NT2/D1 (cell line): ENCODE results near the gene RALGPS1.

Experiments used
- DNase-seq: peaks from one replicate; pipeline ENCODE4 v3.0.0-alpha.2; 2011; ENCODE audit warnings: low read depth, low spot score
- H3K27me3 ChIP-seq: 2 replicates; pipeline ENCODE4 v1.6.0; 2011; ENCODE audit warnings: mild to moderate bottlenecking; ENCODE audit not compliant: insufficient read length, insufficient read depth
- H3K36me3 ChIP-seq: 2 replicates; pipeline ENCODE4 v1.6.1; 2011; ENCODE audit warnings: mild to moderate bottlenecking, low read length, mixed read lengths; ENCODE audit not compliant: insufficient read depth, insufficient read length
- H3K4me1 ChIP-seq: 2 replicates; pipeline ENCODE4 v1.5.1; 2011; ENCODE audit not compliant: insufficient read depth, insufficient read length
- H3K4me3 ChIP-seq: 2 replicates; pipeline ENCODE4 v1.5.1; 2011; ENCODE audit warnings: low read depth; ENCODE audit not compliant: insufficient read length
- H3K9ac ChIP-seq: 2 replicates; pipeline ENCODE4 v1.6.0; 2011; ENCODE audit warnings: low read depth; ENCODE audit not compliant: insufficient read length
- H3K9me3 ChIP-seq: 2 replicates; pipeline ENCODE4 v1.5.1; 2011; ENCODE audit warnings: mild to moderate bottlenecking, low read length; ENCODE audit not compliant: insufficient read depth
- SUZ12 ChIP-seq: IDR thresholded peaks from 2 replicates; pipeline ENCODE4 v1.6.1; 2011; ENCODE audit not compliant: insufficient read length, insufficient read depth; ENCODE audit errors: extremely low read depth
- YY1 ChIP-seq: IDR thresholded peaks from 2 replicates; pipeline ENCODE4 v1.6.1; 2011; ENCODE audit not compliant: insufficient read length, insufficient read depth
- ZNF274 ChIP-seq: IDR thresholded peaks from 2 replicates; pipeline ENCODE4 v1.6.1; 2011; ENCODE audit warnings: mild to moderate bottlenecking, low read depth, low read length

The RALGPS1 gene

GRCh38 chr9:127189628-127190027 is 275.0 kb downstream of the RALGPS1 start:
- Histone ChIP-seq H3K9ac (no peak overlapping the region), H3K36me3 (no peaks in the 10 kb centered on the region), H3K27me3 (no peaks in the 10 kb centered on the region), H3K4me1 (peaks cover 7% of the 10 kb centered on the region), H3K4me3 (no peak overlapping the region), H3K9me3 (no peaks in the 10 kb centered on the region)
- no peak for TF ChIP-seq ZNF274
- no peak for TF ChIP-seq YY1
- no peak for TF ChIP-seq SUZ12
- no peak for DNase-seq

- Histone ChIP-seq H3K4me1 (no peaks in the 10 kb centered on the region), H3K9me3 (no peaks in the 10 kb centered on the region), H3K36me3 (no peaks in the 10 kb centered on the region), H3K4me3 (no peak overlapping the region), H3K27me3 (no peaks in the 10 kb centered on the region), H3K9ac (no peak overlapping the region)
- no peak for DNase-seq
- no peak for TF ChIP-seq SUZ12
- TF ChIP-seq ZNF274, result no peak
- TF ChIP-seq YY1, result no peak
Observed at GRCh38 chr9:127192744-127193143, 278.2 kb downstream of the RALGPS1 start.

- Histone ChIP-seq H3K36me3 (no peaks in the 10 kb centered on the region), H3K4me3 (no peak overlapping the region), H3K9me3 (no peaks in the 10 kb centered on the region), H3K9ac (no peak overlapping the region), H3K27me3 (no peaks in the 10 kb centered on the region), H3K4me1 (no peaks in the 10 kb centered on the region)
- DNase-seq, result no peak
- TF ChIP-seq ZNF274 (no peak), YY1 (no peak), SUZ12 (no peak)
Observed at GRCh38 chr9:127193483-127193882, 278.9 kb downstream of the RALGPS1 start.

- TF ChIP-seq SUZ12 (no peak), ZNF274 (no peak), YY1 (no peak)
- no peaks in the 10 kb centered on the region for H3K36me3 ChIP-seq
- H3K4me1 ChIP-seq, result no peaks in the 10 kb centered on the region
- H3K4me3 ChIP-seq, result no peak overlapping the region
- H3K27me3 ChIP-seq, result no peaks in the 10 kb centered on the region
- H3K9ac ChIP-seq, result no peak overlapping the region
- no peaks in the 10 kb centered on the region for H3K9me3 ChIP-seq
- DNase-seq, result no peak
Observed at GRCh38 chr9:127194881-127195713, 280.5 kb downstream of the RALGPS1 start.

GRCh38 chr9:127195976-127196825 is 281.6 kb downstream of the RALGPS1 start:
- H3K27me3 ChIP-seq, result no peaks in the 10 kb centered on the region
- no peak overlapping the region for H3K4me3 ChIP-seq
- no peaks in the 10 kb centered on the region for H3K36me3 ChIP-seq
- H3K4me1 ChIP-seq, result no peaks in the 10 kb centered on the region
- no peak overlapping the region for H3K9ac ChIP-seq
- TF ChIP-seq SUZ12 (no peak), ZNF274 (no peak), YY1 (no peak)
- no peaks in the 10 kb centered on the region for H3K9me3 ChIP-seq
- no peak for DNase-seq

GRCh38 chr9:127196826-127197145 is 282.2 kb downstream of the RALGPS1 start:
- Histone ChIP-seq H3K27me3 (no peaks in the 10 kb centered on the region), H3K4me3 (no peak overlapping the region), H3K36me3 (no peaks in the 10 kb centered on the region), H3K9ac (no peak overlapping the region), H3K9me3 (no peaks in the 10 kb centered on the region), H3K4me1 (no peaks in the 10 kb centered on the region)
- TF ChIP-seq ZNF274 (no peak), YY1 (no peak), SUZ12 (no peak)
- DNase-seq, result no peak

- H3K36me3 ChIP-seq, result no peaks in the 10 kb centered on the region
- no peak overlapping the region for H3K9ac ChIP-seq
- H3K9me3 ChIP-seq, result no peaks in the 10 kb centered on the region
- no peak overlapping the region for H3K4me3 ChIP-seq
- DNase-seq, result no peak
- no peak for TF ChIP-seq SUZ12
- TF ChIP-seq YY1, result no peak
- TF ChIP-seq ZNF274, result no peak
- no peaks in the 10 kb centered on the region for H3K4me1 ChIP-seq
- H3K27me3 ChIP-seq, result no peaks in the 10 kb centered on the region
Observed at GRCh38 chr9:127197186-127197860, 282.7 kb downstream of the RALGPS1 start.
